ENCODE results near the gene SEL1L3.
"Not testable (repeated sequence)": the region's sequence is repeated elsewhere in the genome, so short reads cannot be mapped to it uniquely, and the experiment has no call there.

SEL1L3 gene

GRCh38 chr4:25862411-25863346 lies at the start of gene SEL1L3:
Gene SEL1L3 (minus strand): TSS chr4:25862988. CDS start chr4:25862836, 152 bp downstream.
- DNase-seq (ENCODE audit: low read depth) = no peak
- H3K4me3 ChIP-seq (ENCODE audit: low read depth, low read length) = peak within 1 kb of the TSS; percentile 67

- H3K4me3 ChIP-seq (ENCODE audit: low read depth, low read length) = no peak overlapping the region
- no peak for DNase-seq (ENCODE audit: low read depth)
Observed at GRCh38 chr4:25911356-25911755, 48.6 kb upstream of the SEL1L3 start.

- peak; percentile 94 for DNase-seq (ENCODE audit: low read depth)
- H3K4me3 ChIP-seq (ENCODE audit: low read depth, low read length) = no peak overlapping the region
Observed at GRCh38 chr4:25908491-25908901, 45.7 kb upstream of the SEL1L3 start.

GRCh38 chr4:25906113-25906512 lies 43.3 kb upstream of the SEL1L3 start:
- not testable (repeated sequence) for DNase-seq (ENCODE audit: low read depth)

GRCh38 chr4:25905371-25905770 lies 42.6 kb upstream of the SEL1L3 start:
- H3K4me3 ChIP-seq (ENCODE audit: low read depth, low read length) = no peak overlapping the region
- no peak for DNase-seq (ENCODE audit: low read depth)

More at GRCh38 chr4:25906113-25906512, 43.3 kb upstream of the SEL1L3 start:
- not testable (repeated sequence) for H3K4me3 ChIP-seq (ENCODE audit: low read depth, low read length)

- no peak overlapping the region for H3K4me3 ChIP-seq (ENCODE audit: low read depth, low read length)
- DNase-seq (ENCODE audit: low read depth) = no peak
Observed at GRCh38 chr4:25904748-25905082, 41.9 kb upstream of the SEL1L3 start.

- DNase-seq (ENCODE audit: low read depth) = no peak
Observed at GRCh38 chr4:25903900-25904747, 41.3 kb upstream of the SEL1L3 start.

GRCh38 chr4:25901030-25901430 lies 38.2 kb upstream of the SEL1L3 start:
- H3K4me3 ChIP-seq (ENCODE audit: low read depth, low read length) = no peak overlapping the region
- no peak for DNase-seq (ENCODE audit: low read depth)

More at GRCh38 chr4:25903900-25904747, 41.3 kb upstream of the SEL1L3 start:
- no peak overlapping the region for H3K4me3 ChIP-seq (ENCODE audit: low read depth, low read length)

GRCh38 chr4:25900310-25900709 lies 37.5 kb upstream of the SEL1L3 start:
- no peak for DNase-seq (ENCODE audit: low read depth)
- no peak overlapping the region for H3K4me3 ChIP-seq (ENCODE audit: low read depth, low read length)

GRCh38 chr4:25896776-25897539 lies 34.2 kb upstream of the SEL1L3 start:
- no peak for DNase-seq (ENCODE audit: low read depth)
- no peak overlapping the region for H3K4me3 ChIP-seq (ENCODE audit: low read depth, low read length)

- H3K4me3 ChIP-seq (ENCODE audit: low read depth, low read length) = no peak overlapping the region
- no peak for DNase-seq (ENCODE audit: low read depth)
Observed at GRCh38 chr4:25892796-25893195, 30.0 kb upstream of the SEL1L3 start.

- no peak overlapping the region for H3K4me3 ChIP-seq (ENCODE audit: low read depth, low read length)
- no peak for DNase-seq (ENCODE audit: low read depth)
Observed at GRCh38 chr4:25890571-25891485, 28.0 kb upstream of the SEL1L3 start.

- DNase-seq (ENCODE audit: low read depth) = no peak
- H3K4me3 ChIP-seq (ENCODE audit: low read depth, low read length) = no peak overlapping the region
Observed at GRCh38 chr4:25889589-25890503, 27.1 kb upstream of the SEL1L3 start.

- no peak for DNase-seq (ENCODE audit: low read depth)
- no peak overlapping the region for H3K4me3 ChIP-seq (ENCODE audit: low read depth, low read length)
Observed at GRCh38 chr4:25888781-25889180, 26.0 kb upstream of the SEL1L3 start.

- H3K4me3 ChIP-seq (ENCODE audit: low read depth, low read length) = no peak overlapping the region
- DNase-seq (ENCODE audit: low read depth) = peak; percentile 69
Observed at GRCh38 chr4:25884031-25884782, 21.4 kb upstream of the SEL1L3 start.

- DNase-seq (ENCODE audit: low read depth) = no peak
- H3K4me3 ChIP-seq (ENCODE audit: low read depth, low read length) = no peak overlapping the region
Observed at GRCh38 chr4:25883565-25883964, 20.8 kb upstream of the SEL1L3 start.

- no peak overlapping the region for H3K4me3 ChIP-seq (ENCODE audit: low read depth, low read length)
- DNase-seq (ENCODE audit: low read depth) = no peak
Observed at GRCh38 chr4:25882226-25882625, 19.4 kb upstream of the SEL1L3 start.

All from skeletal muscle cell (primary cell).